HL-60/S4 treated with phorbol 12-myristate 13-acetate at 8.2 ng/mL for 4 days and 3 days (cell line): ENCODE measurements around the gene MRPL54.

ENCODE experiments used
- in situ Hi-C: fragments of 300-500 bp; cut with MboI; formaldehyde crosslinking; loops from 2 replicates; pipeline ENCODE4 v1.15.0; 2022; ENCODE audit warnings: low sequenced_read_pairs

MRPL54 gene

GRCh38 chr19:3783660-3784584, 21.4 kb downstream of the MRPL54 start:
- in situ Hi-C loops, result no loop called here

GRCh38 chr19:3784607-3785450, 22.3 kb downstream of the MRPL54 start:
- in situ Hi-C loops, result no loop called here

GRCh38 chr19:3785451-3785937, 23.0 kb downstream of the MRPL54 start:
- in situ Hi-C loops, result no loop called here

GRCh38 chr19:3785938-3786824, 23.7 kb downstream of the MRPL54 start, which contains the start of gene MATK:
TSS of gene MATK (minus strand) at chr19:3786381. CDS start at chr19:3785135, 1,246 bp downstream.
- in situ Hi-C loops, result no loop called here

GRCh38 chr19:3788996-3789778, 26.7 kb downstream of the MRPL54 start:
- in situ Hi-C loops, result no loop called here

GRCh38 chr19:3790209-3790734, 27.8 kb downstream of the MRPL54 start:
- in situ Hi-C loops, result no loop called here

- in situ Hi-C loops, result no loop called here
These were observed 28.5 kb downstream of the MRPL54 start for GRCh38 chr19:3790941-3791340.

GRCh38 chr19:3792114-3792513, 29.6 kb downstream of the MRPL54 start:
- in situ Hi-C loops, result no loop called here

- in situ Hi-C loops, result no loop called here
These were observed 31.3 kb downstream of the MRPL54 start for GRCh38 chr19:3793799-3794198.

- in situ Hi-C loops, result no loop called here
These were observed 33.9 kb downstream of the MRPL54 start for GRCh38 chr19:3796358-3796757.

- in situ Hi-C loops, result no loop called here
These were observed 35.7 kb downstream of the MRPL54 start for GRCh38 chr19:3798137-3798536.

GRCh38 chr19:3800996-3801395, 38.5 kb downstream of the MRPL54 start:
- in situ Hi-C loops, result no loop called here

- in situ Hi-C loops, result no loop called here
These were observed 39.1 kb downstream of the MRPL54 start for GRCh38 chr19:3801412-3802096.

- in situ Hi-C loops, result no loop called here
These were observed 40.8 kb downstream of the MRPL54 start for GRCh38 chr19:3803114-3803888.

GRCh38 chr19:3803986-3804385, 41.5 kb downstream of the MRPL54 start:
- in situ Hi-C loops, result no loop called here

GRCh38 chr19:3804429-3804828, 41.9 kb downstream of the MRPL54 start:
- in situ Hi-C loops, result no loop called here

GRCh38 chr19:3805859-3806258, 43.4 kb downstream of the MRPL54 start:
- in situ Hi-C loops, result no loop called here

- in situ Hi-C loops, result no loop called here
These were observed 44.6 kb downstream of the MRPL54 start for GRCh38 chr19:3807131-3807480.
